ENCODE results near the gene CST9. TPM values are rescaled to one million over a fixed set of nuclear protein-coding genes. Genes with fewer than 3 reads are reported as not detected.

Gene CST9
- total RNA-seq, 1 experiment from 2014 or later, result not detected

GRCh38 chr20:23574977-23575376 is 30.7 kb downstream of the CST9 start:
- DNase-seq (ENCODE audit: low read depth, low spot score) (no peak), ATAC-seq (no peak)
- Histone ChIP-seq H3K9ac (ENCODE audit: low read length) (no peak overlapping the region), H4K20me1 (ENCODE audit: insufficient read depth) (no peaks in the 10 kb centered on the region; the same call in 1 of the 2 replicates), H3K9me2 (ENCODE audit: insufficient read depth) (no peaks in the 10 kb centered on the region), H3K79me2 (ENCODE audit: insufficient read depth, low read length) (no peaks in the 10 kb centered on the region), H3K27ac (ENCODE audit: low read depth, low read length) (no peak overlapping the region), H3K9me3 (ENCODE audit: control insufficient read depth in 1 of 2, insufficient read depth in 1 of 2, low read depth in 1 of 2, low read length in 2 of 2) (no peaks in the 10 kb centered on the region), H3K27me3 (ENCODE audit: insufficient read depth, low read length) (peaks cover 28% of the 10 kb centered on the region), H3K36me3 (ENCODE audit: control insufficient read depth in 1 of 2, insufficient read depth in 2 of 2, low read length in 2 of 2) (no peaks in the 10 kb centered on the region), H3K4me3 (replicated peaks in 1 of 2; ENCODE audit: low read depth in 1 of 2, low read length in 2 of 2) (no peak overlapping the region), H3K4me2 (ENCODE audit: low read length) (no peak overlapping the region), H2AFZ (ENCODE audit: low read depth, low read length, poor library complexity, severe bottlenecking) (no peak overlapping the region), H3K4me1 (ENCODE audit: control insufficient read depth in 1 of 2, insufficient read depth in 2 of 2, low read length in 2 of 2) (no peaks in the 10 kb centered on the region)
- intact Hi-C loops (cut with micrococcal nuclease), result no loop called here
- ChIA-PET RAD21 (ENCODE audit: low non-redundant PET in 1 of 2, low total read pairs in 2 of 2, uncharacterized antibody in 2 of 2, unreplicated experiment in 2 of 2) (no interaction called here), CTCF (no interaction called here), POLR2A (no interaction called here)
- TF ChIP-seq EGR1 (IDR thresholded peaks at IDR 0.05; ENCODE audit: low read depth) (no peak), ZNF274 (IDR thresholded peaks at IDR 0.05; ENCODE audit: low read depth, low read length) (no peak), EZH2phosphoT487 (IDR thresholded peaks at IDR 0.05; ENCODE audit: borderline replicate concordance) (no peak), YY1 (IDR thresholded peaks at IDR 0.05; ENCODE audit: extremely low read depth, insufficient replicate concordance, low read depth, low read length) (no peak), EZH2 (IDR thresholded peaks at IDR 0.05) (no peak), RAD21 (IDR thresholded peaks at IDR 0.05; ENCODE audit: low read depth) (no peak), SRF (IDR thresholded peaks at IDR 0.05; ENCODE audit: low read depth) (no peak), POLR2A (IDR thresholded peaks at IDR 0.05; ENCODE audit: borderline replicate concordance, extremely low read depth, insufficient read depth, insufficient read length) (no peak), TCF7L2 (IDR thresholded peaks at IDR 0.05; ENCODE audit: borderline replicate concordance, extremely low read depth, insufficient read depth, insufficient read length) (no peak)
- TF ChIP-seq, protein P1, sequence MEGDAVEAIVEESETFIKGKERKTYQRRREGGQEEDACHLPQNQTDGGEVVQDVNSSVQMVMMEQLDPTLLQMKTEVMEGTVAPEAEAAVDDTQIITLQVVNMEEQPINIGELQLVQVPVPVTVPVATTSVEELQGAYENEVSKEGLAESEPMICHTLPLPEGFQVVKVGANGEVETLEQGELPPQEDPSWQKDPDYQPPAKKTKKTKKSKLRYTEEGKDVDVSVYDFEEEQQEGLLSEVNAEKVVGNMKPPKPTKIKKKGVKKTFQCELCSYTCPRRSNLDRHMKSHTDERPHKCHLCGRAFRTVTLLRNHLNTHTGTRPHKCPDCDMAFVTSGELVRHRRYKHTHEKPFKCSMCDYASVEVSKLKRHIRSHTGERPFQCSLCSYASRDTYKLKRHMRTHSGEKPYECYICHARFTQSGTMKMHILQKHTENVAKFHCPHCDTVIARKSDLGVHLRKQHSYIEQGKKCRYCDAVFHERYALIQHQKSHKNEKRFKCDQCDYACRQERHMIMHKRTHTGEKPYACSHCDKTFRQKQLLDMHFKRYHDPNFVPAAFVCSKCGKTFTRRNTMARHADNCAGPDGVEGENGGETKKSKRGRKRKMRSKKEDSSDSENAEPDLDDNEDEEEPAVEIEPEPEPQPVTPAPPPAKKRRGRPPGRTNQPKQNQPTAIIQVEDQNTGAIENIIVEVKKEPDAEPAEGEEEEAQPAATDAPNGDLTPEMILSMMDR (IDR thresholded peaks at IDR 0.05 in 2 of 3, conservative IDR thresholded peaks at IDR 0.05 in 1 of 3; ENCODE audit: borderline replicate concordance in 1 of 3, insufficient read depth in 1 of 3, low read depth in 2 of 3, low read length in 2 of 3), result no peak
- TF ChIP-seq, protein P2, sequence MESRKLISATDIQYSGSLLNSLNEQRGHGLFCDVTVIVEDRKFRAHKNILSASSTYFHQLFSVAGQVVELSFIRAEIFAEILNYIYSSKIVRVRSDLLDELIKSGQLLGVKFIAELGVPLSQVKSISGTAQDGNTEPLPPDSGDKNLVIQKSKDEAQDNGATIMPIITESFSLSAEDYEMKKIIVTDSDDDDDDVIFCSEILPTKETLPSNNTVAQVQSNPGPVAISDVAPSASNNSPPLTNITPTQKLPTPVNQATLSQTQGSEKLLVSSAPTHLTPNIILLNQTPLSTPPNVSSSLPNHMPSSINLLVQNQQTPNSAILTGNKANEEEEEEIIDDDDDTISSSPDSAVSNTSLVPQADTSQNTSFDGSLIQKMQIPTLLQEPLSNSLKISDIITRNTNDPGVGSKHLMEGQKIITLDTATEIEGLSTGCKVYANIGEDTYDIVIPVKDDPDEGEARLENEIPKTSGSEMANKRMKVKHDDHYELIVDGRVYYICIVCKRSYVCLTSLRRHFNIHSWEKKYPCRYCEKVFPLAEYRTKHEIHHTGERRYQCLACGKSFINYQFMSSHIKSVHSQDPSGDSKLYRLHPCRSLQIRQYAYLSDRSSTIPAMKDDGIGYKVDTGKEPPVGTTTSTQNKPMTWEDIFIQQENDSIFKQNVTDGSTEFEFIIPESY (IDR thresholded peaks at IDR 0.05; ENCODE audit: extremely low read depth, insufficient replicate concordance, low read length), result no peak
- no TSS peak for BruUV-seq (replicated peaks)

Measured in HCT116 (cell line).